GM18505 (cell line): Measurements from ENCODE around the gene ARHGEF17.

ENCODE experiments used
- ATAC-seq: cut with Tn5 transposase; IDR thresholded peaks from one replicate; pipeline ENCODE4 v1.9.1; 2021; ENCODE audit not compliant: unreplicated experiment
- POLR2A ChIP-seq: IDR thresholded peaks from 4 replicates; pipeline ENCODE4 v1.6.1; 2011; ENCODE audit warnings: borderline replicate concordance; ENCODE audit not compliant: insufficient read depth, insufficient read length; ENCODE audit errors: extremely low read depth

Gene ARHGEF17

DNA sequence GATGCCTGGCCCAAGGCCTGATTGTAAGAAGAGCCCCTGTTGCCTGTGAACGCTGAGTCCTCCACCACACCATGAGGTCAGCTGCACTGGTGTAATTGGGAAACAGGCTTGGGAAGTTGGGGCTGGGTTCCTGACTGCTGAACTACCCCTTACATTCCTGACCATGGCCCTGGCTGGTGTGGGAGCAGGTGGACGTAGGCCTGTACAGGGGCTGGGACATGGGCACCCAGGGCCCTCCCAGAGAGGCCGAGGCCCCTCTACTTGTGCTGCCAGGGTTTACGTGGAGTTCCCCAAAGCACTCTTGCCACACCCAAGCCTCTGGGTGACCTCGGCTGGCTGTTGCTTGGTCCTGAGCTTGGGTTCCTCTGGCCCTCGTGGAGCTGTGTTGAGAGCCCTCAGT is 73.5 kb downstream of the ARHGEF17 start:
- no peak for ATAC-seq
- no peak for TF ChIP-seq POLR2A

DNA sequence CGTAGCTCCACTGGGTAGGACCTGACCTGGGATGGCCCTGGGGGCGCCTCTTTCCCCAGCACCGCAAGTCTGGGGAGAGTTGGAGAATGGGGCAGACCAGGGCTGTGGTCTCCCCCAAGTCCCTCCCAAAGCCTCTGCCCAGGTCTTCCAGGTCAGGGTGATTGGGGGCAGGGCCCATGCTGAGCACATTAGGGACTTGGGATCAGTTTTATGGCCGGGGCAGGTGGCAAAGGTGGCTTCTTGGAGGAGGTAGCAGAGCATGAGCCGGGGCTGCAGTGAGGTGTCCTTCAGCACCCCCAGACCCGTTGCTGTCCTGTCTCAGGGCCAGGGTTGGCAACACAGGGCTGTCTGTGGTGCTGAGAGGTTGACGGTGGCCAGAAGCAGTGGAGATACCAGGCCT is 74.1 kb downstream of the ARHGEF17 start:
- TF ChIP-seq POLR2A = no peak
- no peak for ATAC-seq

DNA sequence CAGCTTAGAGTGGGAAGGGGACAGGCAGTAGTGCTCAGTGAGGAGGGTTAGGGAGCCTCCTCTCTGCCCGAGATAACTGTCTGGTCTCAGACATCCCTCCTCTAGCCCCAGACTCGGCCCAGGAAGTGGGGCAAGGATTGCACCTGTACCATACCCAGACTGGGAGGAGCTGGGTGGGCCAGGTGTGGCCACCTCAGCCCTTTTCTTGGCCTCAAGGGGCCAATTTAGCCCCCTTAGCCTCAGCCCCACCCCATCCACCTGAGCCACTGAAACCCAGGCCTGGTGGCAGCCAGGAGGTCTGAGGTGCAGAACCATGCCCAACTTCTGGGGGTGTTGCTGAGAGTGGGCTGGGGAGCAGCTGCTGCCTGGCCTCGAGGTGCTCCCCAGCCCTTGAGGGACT is 74.7 kb downstream of the ARHGEF17 start:
- ATAC-seq = no peak
- no peak for TF ChIP-seq POLR2A

DNA sequence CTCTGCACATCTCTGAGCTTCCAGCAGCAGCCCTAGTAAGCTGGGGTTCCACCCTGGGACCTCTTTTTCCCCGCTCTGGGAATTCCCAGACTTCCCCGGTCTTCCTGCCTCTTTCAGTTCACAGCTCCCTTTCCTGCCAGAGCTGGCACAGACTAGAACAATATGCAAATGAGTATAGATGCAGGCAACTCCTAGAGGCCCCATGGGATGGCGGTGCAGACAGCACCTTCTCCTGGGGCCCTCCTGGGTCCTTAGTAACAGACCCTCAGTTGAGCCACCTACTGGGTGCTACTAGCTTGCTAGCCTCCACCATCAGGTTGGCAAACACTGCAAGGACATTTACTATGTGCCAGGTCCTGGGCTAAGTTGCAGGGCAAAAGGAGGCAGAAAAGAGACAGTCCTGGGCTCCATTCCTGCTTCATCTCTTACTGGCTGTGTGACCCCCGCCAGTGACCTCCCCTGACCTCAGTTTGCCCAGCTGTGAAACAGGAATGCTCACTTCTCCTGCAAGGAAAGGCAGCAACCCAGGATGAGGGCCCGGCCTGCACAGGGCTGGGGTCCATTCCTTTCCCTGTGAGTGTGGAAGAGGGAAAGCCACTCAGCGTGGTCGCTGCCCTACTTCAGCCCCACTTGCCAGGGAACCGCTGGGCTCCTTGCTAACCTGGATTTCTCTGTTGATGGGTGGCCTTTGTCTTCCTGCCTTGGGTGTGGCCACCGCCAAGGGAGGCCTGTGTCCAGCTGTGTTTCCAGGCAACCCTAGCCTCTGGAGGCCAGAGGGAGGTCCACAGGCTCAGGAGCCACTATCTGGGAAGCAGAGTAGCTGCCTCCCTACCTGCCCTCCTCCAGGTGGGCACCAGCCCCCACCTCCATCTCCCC is 75.4 kb downstream of the ARHGEF17 start:
- TF ChIP-seq POLR2A = no peak
- no peak for ATAC-seq

DNA sequence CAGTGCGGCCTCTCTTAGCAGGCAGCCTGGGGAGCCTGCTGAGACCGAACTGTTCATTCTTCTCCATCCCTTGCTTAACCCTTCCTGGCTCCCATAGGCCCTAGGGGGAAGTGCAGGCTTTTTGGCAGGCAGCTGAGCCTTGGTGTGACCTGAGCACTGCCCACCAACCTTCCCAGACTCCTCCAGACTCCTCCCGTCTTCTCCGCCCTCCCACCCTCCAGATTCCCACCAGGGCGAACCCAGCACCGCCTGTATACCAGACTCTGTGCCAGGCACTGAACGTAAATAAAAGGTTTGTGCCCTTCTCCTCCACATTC is 76.0 kb downstream of the ARHGEF17 start:
- no peak for ATAC-seq
- no peak for TF ChIP-seq POLR2A

DNA sequence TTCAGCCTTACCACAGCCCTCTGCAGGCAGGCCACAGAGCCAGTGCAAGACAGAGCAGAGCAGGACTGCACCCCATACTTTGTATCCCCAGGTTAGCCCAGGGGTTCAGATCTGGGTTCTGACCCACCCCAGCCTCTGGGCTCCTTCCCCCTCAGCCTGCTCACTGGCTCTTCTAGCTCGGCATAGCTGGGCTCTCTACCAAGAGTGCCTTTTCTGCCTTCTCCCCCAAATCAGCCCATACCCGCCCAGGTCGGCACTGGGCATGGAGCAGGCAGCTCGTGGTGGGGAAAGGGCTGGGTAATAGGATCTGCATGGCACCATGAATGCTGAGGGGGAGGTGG is 76.4 kb downstream of the ARHGEF17 start:
- TF ChIP-seq POLR2A = no peak
- no peak for ATAC-seq

DNA sequence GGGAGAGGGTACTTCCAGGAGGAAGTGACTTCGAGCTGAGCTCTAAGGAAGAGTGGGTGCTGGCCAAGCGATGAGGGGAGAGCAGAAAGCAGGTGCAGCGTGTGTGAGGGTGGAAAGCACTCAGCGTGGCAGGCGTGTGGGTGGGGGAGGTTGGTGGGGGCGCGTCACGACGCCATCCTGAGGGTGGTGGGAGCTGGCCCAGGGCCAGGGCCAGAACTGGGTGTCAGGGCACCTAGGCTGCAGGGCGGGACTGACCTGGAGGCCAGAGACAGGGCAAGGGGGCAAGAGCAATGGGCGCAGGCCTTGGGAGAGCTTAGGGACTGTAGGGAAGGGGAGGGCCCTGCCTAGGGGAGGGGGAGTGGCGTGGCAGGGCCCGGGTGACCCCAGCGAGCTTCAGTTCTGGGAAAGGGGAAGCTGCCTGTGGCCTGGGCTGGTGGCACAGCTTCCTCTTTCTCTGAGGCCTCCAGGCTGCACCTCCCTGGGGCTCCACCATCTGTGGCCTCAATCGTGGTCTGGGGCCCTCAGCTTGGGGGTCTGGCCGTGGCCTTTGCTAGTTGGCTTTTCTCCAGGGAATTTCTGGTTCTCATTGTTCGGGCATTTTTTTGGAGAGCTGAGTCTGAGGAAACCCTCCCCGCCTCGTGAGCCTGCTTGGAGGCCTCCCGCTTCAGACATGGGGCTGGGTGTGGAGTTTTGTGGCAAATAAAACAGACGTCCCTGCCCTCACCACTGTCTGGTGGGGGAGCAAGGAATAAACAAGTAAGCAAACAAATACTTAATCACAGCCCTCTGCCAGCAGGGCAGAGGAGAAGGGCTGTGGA is 77.0 kb downstream of the ARHGEF17 start:
- ATAC-seq = peak; percentile 46
- TF ChIP-seq POLR2A = peak; percentile 36

DNA sequence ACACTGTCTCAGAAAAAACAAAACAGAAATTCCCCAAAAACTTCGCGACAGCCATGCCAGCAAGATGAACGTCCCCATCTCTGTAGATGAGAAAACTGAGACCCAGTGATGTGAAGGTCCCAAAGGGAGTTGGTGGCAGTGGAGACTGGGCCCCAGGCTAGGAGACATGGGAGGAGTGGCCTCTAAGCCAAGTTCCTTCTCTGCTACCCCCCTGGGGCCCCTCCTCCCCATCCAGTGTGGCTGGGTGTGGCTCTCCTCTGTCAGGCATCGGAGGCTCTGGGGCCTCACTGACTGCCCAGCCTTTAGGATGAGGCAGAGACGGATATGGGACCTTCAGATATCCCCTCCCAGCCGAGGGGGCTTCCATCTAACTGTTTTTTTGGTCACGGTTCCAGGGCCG is 77.9 kb downstream of the ARHGEF17 start:
- peak; percentile 22 for TF ChIP-seq POLR2A
- ATAC-seq = no peak

DNA sequence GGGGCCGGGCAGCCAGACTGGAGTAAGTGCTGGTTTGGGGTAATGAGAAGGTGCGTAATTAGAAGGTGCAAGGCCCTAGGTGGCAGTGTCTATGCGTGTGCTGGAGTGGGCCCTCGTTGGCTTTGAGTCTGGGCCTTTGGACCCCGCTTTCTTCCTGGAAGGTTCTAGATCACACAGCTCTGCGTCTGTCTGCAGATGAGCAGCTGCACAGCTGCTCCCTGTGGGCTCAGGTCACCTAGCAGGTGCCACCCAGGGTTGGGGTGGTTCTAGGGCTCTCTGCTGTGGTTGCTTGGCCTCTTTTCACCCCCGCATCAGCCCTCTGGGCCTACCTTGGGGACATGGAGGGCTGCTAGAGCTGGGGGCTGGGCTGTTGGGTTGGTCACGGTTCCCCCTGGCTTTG is 78.5 kb downstream of the ARHGEF17 start:
- ATAC-seq = no peak
- peak; percentile 6 for TF ChIP-seq POLR2A

DNA sequence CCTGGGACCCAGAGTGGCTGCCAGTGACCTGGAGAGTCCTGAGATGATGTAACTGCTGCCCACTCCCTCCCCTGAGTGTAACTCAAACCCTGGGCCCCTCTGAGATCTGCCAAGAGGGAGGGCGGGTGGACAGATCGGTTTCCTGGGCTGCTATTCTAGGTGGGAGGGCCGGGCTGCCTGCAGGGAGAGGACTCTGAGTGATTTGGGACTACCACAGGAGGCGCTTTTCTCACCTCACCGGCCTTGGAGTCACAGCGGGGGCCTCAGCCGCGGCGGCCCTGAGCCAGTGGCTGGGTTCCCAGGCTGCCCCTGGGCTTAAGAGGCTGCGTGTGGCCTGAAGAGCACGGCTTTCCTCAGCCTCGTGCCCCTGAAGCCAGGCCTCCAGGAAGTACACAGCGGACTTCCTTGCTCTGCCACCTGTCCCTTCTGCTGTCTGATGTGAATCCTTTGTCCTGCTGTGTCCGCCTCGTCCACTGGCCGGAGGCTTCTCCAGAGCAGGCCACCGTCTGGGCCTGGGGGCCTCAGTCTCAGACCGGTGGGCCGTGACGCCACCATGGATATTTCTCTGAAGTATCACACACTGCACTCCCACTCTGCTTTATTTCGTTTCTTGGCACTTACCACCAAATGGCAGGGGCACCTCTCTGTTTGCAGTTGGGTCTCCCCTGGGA is 79.7 kb downstream of the ARHGEF17 start:
- no peak for TF ChIP-seq POLR2A
- no peak for ATAC-seq

DNA sequence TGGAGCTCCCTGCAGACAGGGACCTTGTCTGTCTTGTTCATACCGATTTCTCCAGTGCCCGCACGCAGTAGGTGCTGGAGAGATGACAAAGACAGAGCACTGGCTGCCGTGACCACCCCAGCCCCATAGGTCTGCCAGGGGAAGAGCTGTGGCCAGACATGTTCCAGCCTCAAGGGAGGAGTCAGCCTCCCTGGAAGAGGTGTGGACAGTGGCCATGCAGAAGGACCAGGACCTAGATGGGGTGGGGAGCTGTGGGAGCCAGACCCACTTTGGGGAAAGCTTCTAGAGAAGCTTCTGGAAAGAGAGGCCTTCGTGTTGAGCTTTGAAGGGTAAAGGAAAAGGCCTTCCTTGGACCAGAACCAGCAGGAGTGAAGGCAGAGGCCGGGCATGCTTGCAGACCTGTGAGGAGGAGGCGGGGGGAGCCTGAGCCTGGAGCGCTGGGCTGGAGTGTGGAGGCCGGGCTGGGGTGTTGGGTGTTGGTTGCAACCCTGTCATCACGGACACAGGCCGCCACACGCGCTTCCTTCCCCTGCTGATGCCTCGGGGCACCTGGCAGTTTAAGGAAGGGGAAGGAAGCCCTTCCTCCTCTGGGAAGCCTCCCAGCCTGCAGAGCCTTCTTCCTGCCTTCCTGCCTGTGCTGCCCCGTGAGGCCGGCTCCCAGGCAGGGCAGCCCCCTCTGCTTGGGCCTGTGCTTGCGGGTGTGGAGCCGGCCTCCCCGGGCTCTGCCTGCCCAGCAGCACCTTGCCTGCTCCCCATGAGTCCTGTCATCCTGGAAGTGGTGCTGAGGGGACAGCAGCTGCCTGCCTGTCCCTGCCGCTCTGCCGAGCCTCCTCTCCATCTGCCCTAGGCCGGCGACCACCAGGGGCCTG is 80.4 kb downstream of the ARHGEF17 start:
- ATAC-seq = no peak
- TF ChIP-seq POLR2A = no peak

DNA sequence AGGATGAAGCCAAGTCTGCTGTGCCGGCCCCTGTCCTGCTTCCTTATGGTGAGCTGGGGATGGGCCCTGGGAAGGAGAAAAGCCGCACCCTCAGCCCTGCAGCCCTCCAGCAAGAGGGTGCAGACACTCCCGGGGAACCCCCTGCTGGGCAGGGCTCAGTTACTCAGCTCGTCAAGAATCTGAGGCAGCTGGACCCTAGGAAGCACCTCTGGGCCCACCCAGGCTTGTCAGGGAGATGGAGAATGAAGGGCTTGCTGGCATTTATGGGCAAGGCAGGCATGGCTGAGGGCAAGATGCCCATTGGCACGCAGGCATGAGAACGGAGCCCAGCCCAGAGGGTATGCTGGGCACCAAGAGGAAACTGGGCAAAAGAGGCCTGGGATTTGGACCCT is 81.1 kb downstream of the ARHGEF17 start:
- no peak for TF ChIP-seq POLR2A
- ATAC-seq = no peak

DNA sequence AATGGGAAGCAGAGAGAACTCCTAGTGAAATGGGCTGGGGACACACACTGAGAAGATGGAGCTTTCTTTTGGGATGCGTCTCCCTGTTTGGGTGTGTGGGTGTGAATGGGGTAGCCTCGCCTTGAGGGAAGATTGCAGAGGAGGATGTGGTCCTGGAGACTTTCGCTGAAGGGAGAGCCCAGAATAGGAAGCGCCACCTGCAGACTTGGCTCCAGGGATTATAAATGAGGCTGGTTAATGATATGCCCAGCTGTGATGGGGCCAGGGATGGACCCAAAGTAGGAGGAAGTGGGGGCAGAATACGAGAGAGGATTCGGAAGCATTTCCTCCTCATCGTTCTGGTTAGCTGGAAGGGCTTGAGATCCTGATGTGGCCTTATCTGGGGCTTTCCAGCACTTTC is 81.8 kb downstream of the ARHGEF17 start:
- ATAC-seq = no peak
- TF ChIP-seq POLR2A = no peak

DNA sequence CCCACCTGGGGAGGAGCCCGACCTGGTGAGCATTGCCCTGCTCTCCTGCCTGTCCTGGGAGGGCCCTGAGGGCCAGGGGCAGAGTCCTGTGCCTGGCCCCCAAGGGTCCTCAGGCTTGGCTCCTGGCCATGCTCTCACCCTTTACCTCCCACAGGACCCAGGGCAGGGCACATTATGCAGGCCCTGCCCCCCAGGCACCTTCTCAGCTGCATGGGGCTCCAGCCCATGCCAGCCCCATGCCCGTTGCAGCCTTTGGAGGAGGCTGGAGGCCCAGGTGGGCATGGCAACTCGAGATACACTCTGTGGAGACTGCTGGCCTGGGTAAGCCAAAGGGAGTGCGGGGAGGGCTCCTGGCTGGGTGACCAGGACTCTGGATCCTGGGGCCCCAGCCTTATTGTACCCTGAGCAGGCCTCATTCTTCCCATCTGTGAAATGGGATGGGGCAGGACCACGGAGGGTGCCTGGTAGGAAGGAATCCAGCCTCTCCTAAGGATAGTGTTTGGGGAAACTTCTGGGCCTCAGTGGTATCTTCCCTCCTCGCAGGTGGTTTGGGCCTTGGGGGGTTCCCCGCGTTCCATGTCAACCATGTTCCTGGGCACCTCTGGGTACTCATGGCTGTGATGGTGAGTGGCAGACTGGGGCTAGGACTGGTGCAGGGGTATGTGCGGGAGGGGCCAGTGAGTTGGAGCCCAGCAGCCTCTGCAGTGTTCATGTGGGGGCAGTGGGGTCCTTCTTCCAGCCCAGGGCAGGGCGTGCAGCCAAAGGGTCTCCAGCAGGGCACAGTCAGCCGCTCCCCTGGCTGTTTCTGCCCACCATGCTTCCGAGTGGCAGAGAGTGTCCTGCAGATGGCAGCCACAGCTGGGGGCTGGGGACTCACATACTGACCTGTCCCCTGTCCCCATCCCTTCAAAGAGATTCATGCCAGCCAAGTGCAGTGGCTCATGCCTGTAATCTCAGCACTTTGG is 82.8 kb downstream of the ARHGEF17 start:
- no peak for TF ChIP-seq POLR2A
- no peak for ATAC-seq
